IMR-90 (cell line): ENCODE results near the gene PRKCSH. TPM values are rescaled to one million over a fixed set of nuclear protein-coding genes. Genes with fewer than 3 reads are reported as not detected.

Experiments
- ATAC-seq: fragments of 200-7000 bp; cut with Tn5 transposase; 2 replicates; pipeline ENCODE4 v1.9.1; 2020; ENCODE audit warnings: low read depth, mild to moderate bottlenecking, moderate library complexity
- BruUV-seq: library from RNA; stranded (reverse); fragments of 400-500 nt; replicated peaks from 2 replicates; lab custom pipeline; 2021; lab: Mats Ljungman, UMichigan
- CTCF ChIA-PET: fragments of 300-600 bp; formaldehyde crosslinking; extraction: SDS; loops from one replicate; lab custom pipeline; 2021; ENCODE audit warnings: antibody characterized with exemption; lab: Yijun Ruan, JAX
- POLR2A ChIA-PET: fragments of 300-600 bp; sonication (Branson Sonifier 250); formaldehyde crosslinking; loops from one replicate; lab custom pipeline; 2022; ENCODE audit warnings: antibody characterized with exemption; ENCODE audit not compliant: unreplicated experiment; lab: Charles Lee
- DNase-seq: peaks from one replicate; pipeline ENCODE4 v3.0.0; 2013
- H2AFZ ChIP-seq: replicated peaks from 2 replicates; pipeline ENCODE3; 2013; ENCODE audit warnings: low read length, mild to moderate bottlenecking; ENCODE audit not compliant: poor library complexity
- H2AK5ac ChIP-seq: 2 replicates; pipeline ENCODE4 v1.6.1; 2013; ENCODE audit warnings: low read depth, low read length, inconsistent platforms
- H2AK9ac ChIP-seq: replicated peaks from 2 replicates; pipeline ENCODE3; 2013; ENCODE audit warnings: mild to moderate bottlenecking, low read depth, low read length, moderate library complexity; ENCODE audit not compliant: poor library complexity
- H2BK120ac ChIP-seq: 2 replicates; pipeline ENCODE4 v1.6.1; 2013; ENCODE audit warnings: low read depth, low read length, inconsistent platforms
- H2BK15ac ChIP-seq: 3 replicates; pipeline ENCODE4 v1.6.1; 2013; ENCODE audit warnings: low read depth, low read length, inconsistent platforms
- H2BK20ac ChIP-seq: 2 replicates; pipeline ENCODE4 v1.6.1; 2013; ENCODE audit warnings: low read depth, mild to moderate bottlenecking, inconsistent platforms, low read length, moderate library complexity
- H2BK5ac ChIP-seq: 2 replicates; pipeline ENCODE4 v1.6.1; 2013; ENCODE audit warnings: mild to moderate bottlenecking, low read depth, low read length, inconsistent platforms; ENCODE audit not compliant: poor library complexity, severe bottlenecking
- H3K14ac ChIP-seq: replicated peaks from 2 replicates; pipeline ENCODE4 v1.6.1; 2013; ENCODE audit warnings: low read depth, low read length, inconsistent platforms
- H3K18ac ChIP-seq: 2 replicates; pipeline ENCODE4 v1.6.1; 2013; ENCODE audit warnings: low read depth, low read length, control low read depth
- H3K23ac ChIP-seq: 2 replicates; pipeline ENCODE4 v1.6.1; 2013; ENCODE audit warnings: low read depth, low read length, inconsistent platforms
- H3K27ac ChIP-seq: 2 replicates; pipeline ENCODE4 v1.5.1; 2013; ENCODE audit warnings: mild to moderate bottlenecking, control low read depth, low read length; ENCODE audit not compliant: insufficient read depth
- H3K27me3 ChIP-seq: 2 replicates; pipeline ENCODE4 v1.6.1; 2013; ENCODE audit warnings: low read length; ENCODE audit not compliant: control insufficient read depth, insufficient read depth
- H3K36me3 ChIP-seq: 2 replicates; pipeline ENCODE4 v1.6.1; 2013; ENCODE audit warnings: low read length, mixed read lengths; ENCODE audit not compliant: control insufficient read depth, insufficient read depth
- H3K4ac ChIP-seq: 2 replicates; pipeline ENCODE4 v1.6.1; 2013; ENCODE audit warnings: low read depth, low read length, inconsistent platforms
- H3K4me1 ChIP-seq: 2 replicates; pipeline ENCODE4 v1.6.1; 2013; ENCODE audit warnings: low read length, mixed read lengths; ENCODE audit not compliant: control insufficient read depth, insufficient read depth
- H3K4me2 ChIP-seq: 2 replicates; pipeline ENCODE4 v1.6.1; 2013; ENCODE audit warnings: low read depth, mild to moderate bottlenecking, control low read depth, low read length, moderate library complexity
- H3K4me3 ChIP-seq: 2 replicates; pipeline ENCODE4 v1.5.1; 2013; ENCODE audit warnings: low read depth, mild to moderate bottlenecking, control low read depth, low read length, moderate library complexity; ENCODE audit not compliant: insufficient read depth
- H3K56ac ChIP-seq: 2 replicates; pipeline ENCODE4 v1.6.1; 2013; ENCODE audit warnings: low read length, inconsistent platforms; ENCODE audit not compliant: insufficient read depth; ENCODE audit errors: extremely low read depth
- H3K79me1 ChIP-seq, 2 experiments: 2 replicates each; pipeline ENCODE4 v1.6.1; 2013; ENCODE audit warnings: low read length in 2 of 2, inconsistent platforms in 1 of 2, low read depth in 1 of 2
- H3K9ac ChIP-seq: 2 replicates; pipeline ENCODE4 v1.6.1; 2013; ENCODE audit warnings: low read depth, low read length, control low read depth
- H3K9me1 ChIP-seq: 2 replicates; pipeline ENCODE4 v1.6.1; 2013; ENCODE audit warnings: low read length, inconsistent platforms; ENCODE audit not compliant: insufficient read depth
- H3K9me3 ChIP-seq: 2 replicates; pipeline ENCODE4 v1.6.1; 2013; ENCODE audit warnings: low read length; ENCODE audit not compliant: control insufficient read depth, insufficient read depth
- H4K20me1 ChIP-seq: 2 replicates; pipeline ENCODE4 v1.6.1; 2013; ENCODE audit warnings: low read length, inconsistent platforms; ENCODE audit not compliant: insufficient read depth
- H4K5ac ChIP-seq: 2 replicates; pipeline ENCODE4 v1.6.1; 2013; ENCODE audit warnings: mild to moderate bottlenecking, low read depth, low read length, control low read depth
- H4K8ac ChIP-seq, 2 experiments: 2 replicates each; pipeline ENCODE4 v1.6.1; 2013; ENCODE audit warnings: low read depth in 2 of 2, low read length in 2 of 2, control low read depth in 1 of 2, inconsistent platforms in 1 of 2
- H4K91ac ChIP-seq: 2 replicates; pipeline ENCODE4 v1.6.1; 2013; ENCODE audit warnings: low read depth, low read length, inconsistent platforms; ENCODE audit not compliant: insufficient read depth
- CEBPB ChIP-seq: IDR thresholded peaks from 2 replicates; pipeline ENCODE4 v1.6.1; 2012; ENCODE audit warnings: low read depth, low read length, improper control_type of control experiment
- CHD1 ChIP-seq: IDR thresholded peaks from 2 replicates; pipeline ENCODE4 v1.6.1; 2012; ENCODE audit warnings: low read depth, low read length, improper control_type of control experiment
- FOS ChIP-seq: fragments of 150-350 bp; IDR thresholded peaks from 2 replicates; pipeline ENCODE4 v1.6.1; 2016; ENCODE audit warnings: low read depth, low read length
- MAFK ChIP-seq: IDR thresholded peaks from 2 replicates; pipeline ENCODE4 v1.6.1; 2012; ENCODE audit warnings: low read depth, low read length, improper control_type of control experiment
- MAZ ChIP-seq: IDR thresholded peaks from 2 replicates; pipeline ENCODE4 v1.6.1; 2012; ENCODE audit warnings: low read depth, mild to moderate bottlenecking, low read length, improper control_type of control experiment, moderate library complexity, borderline replicate concordance
- MXI1 ChIP-seq: IDR thresholded peaks from 2 replicates; pipeline ENCODE4 v1.6.1; 2012; ENCODE audit warnings: low read depth, mild to moderate bottlenecking, low read length, moderate library complexity, borderline replicate concordance
- NFE2L2 ChIP-seq: fragments of 150-350 bp; IDR thresholded peaks from 2 replicates; pipeline ENCODE4 v1.6.1; 2016; ENCODE audit warnings: low read depth, mild to moderate bottlenecking, low read length
- POLR2A ChIP-seq: IDR thresholded peaks from 2 replicates; pipeline ENCODE4 v1.6.1; 2012; ENCODE audit warnings: mild to moderate bottlenecking, low read depth, low read length
- RAD21 ChIP-seq: IDR thresholded peaks from 2 replicates; pipeline ENCODE4 v1.6.1; 2012; ENCODE audit warnings: low read length, improper control_type of control experiment
- RCOR1 ChIP-seq: IDR thresholded peaks from 2 replicates; pipeline ENCODE4 v1.6.1; 2012; ENCODE audit warnings: mild to moderate bottlenecking, low read length, improper control_type of control experiment; ENCODE audit not compliant: insufficient replicate concordance
- RFX5 ChIP-seq: IDR thresholded peaks from 2 replicates; pipeline ENCODE4 v1.8.0; 2012; ENCODE audit warnings: low read depth, mild to moderate bottlenecking, low read length, moderate library complexity
- SMC3 ChIP-seq: fragments of 150-350 bp; IDR thresholded peaks from 2 replicates; pipeline ENCODE4 v1.6.1; 2016; ENCODE audit warnings: low read depth, mild to moderate bottlenecking, antibody characterized with exemption, low read length, moderate library complexity
- WGBS, 2 experiments: methylation state at CpG; one replicate each; pipeline versions ENCODE4 v1.1.5 to v1.1.7; 2013; ENCODE audit warnings: missing lambda C conversion rate in 2 of 2; ENCODE audit not compliant: insufficient read length in 1 of 2; ENCODE audit errors: extremely low coverage in 2 of 2; 5-methylcytosine and 5-hydroxymethylcytosine counted together
- dilution Hi-C: fragments of 300-500 bp; cut with HindIII; formaldehyde crosslinking; loops from one replicate; pipeline ENCODE4 v1.14.3; 2018; ENCODE audit warnings: low sequenced_read_pairs; ENCODE audit not compliant: unreplicated experiment
- in situ Hi-C: fragments of 300-500 bp; cut with MboI; formaldehyde crosslinking; loops from 3 replicates; pipeline ENCODE4 v1.14.3; 2019; ENCODE audit warnings: low sequenced_read_pairs, inconsistent platforms, mixed read lengths
- intact Hi-C: fragments of 100-400 bp; cut with micrococcal nuclease; formaldehyde crosslinking; loops from 2 replicates; pipeline ENCODE4 v1.10.0; 2022
- polyA plus RNA-seq, 3 experiments: library from polyadenylated mRNA; depleted of rRNA; stranded (reverse); fragments of >200 nt; gene quantifications; 2 replicates each; pipeline ENCODE4 v1.2.3, GENCODE V29; 2012; ENCODE audit warnings: low replicate concordance in 1 of 3
- total RNA-seq: library from RNA; depleted of rRNA; stranded (reverse); fragments of >200 nt; gene quantifications from 2 replicates; pipeline ENCODE4 v1.2.3, GENCODE V29; 2012
- TF ChIP-seq, protein P1 (sequence below): fragments of 150-350 bp; IDR thresholded peaks from 2 replicates; pipeline ENCODE4 v1.6.1; 2017; ENCODE audit warnings: mild to moderate bottlenecking, antibody characterized with exemption, low read length, low read depth

The PRKCSH gene
- total and polyA plus RNA-seq, 2 of the 4 experiments (the other 2 are of a cell fraction) = 36.0 to 252 TPM

DNA sequence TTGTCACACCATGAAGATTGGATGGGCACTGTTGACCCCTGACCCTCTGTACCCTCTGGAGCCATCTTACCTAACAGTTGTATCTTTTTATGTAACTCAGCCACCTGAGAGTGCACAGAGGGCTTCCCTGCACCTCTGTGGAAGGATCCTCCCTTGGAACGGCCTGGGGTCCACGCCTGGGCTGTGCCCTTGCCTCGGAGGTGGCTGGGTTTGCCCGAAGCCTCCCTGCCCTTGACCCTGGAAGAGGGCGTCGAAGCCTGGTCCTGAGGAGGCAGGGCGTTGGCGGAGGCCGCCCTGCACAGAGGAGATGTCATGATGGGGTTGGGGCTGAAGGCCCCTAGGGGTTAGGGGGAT lies 755 bp upstream of the PRKCSH start:
- no peak overlapping the region for H2BK120ac ChIP-seq
- peaks cover 12% of the 10 kb centered on the region for H3K9me1 ChIP-seq
- peak overlapping the region; percentile 14 for H4K5ac ChIP-seq
- no peak overlapping the region for H2AK5ac ChIP-seq
- peak overlapping the region; percentile 100 for H2AFZ ChIP-seq
- H3K36me3 ChIP-seq = peaks cover 19% of the 10 kb centered on the region
- H3K23ac ChIP-seq = no peak overlapping the region
- ATAC-seq (peak; percentile 8), DNase-seq (no peak)
- peak overlapping the region; percentile 25 for H2BK5ac ChIP-seq
- no peak overlapping the region for H2BK15ac ChIP-seq
- peak overlapping the region; percentile 89 for H2AK9ac ChIP-seq
- ChIA-PET CTCF (interaction anchor here (0.6 to 1.4 kb wide), 7 partner anchors 13 to 234 kb away, joined by 3 to 9 read pairs (median 3); no protein-coding TSS in a partner anchor), POLR2A (no interaction called here)
- H3K27me3 ChIP-seq = no peaks in the 10 kb centered on the region
- H3K18ac ChIP-seq = no peak overlapping the region
- peak overlapping the region; percentile 41 for H3K4me3 ChIP-seq
- no peak overlapping the region for H2BK20ac ChIP-seq
- peak overlapping the region; percentile 54 for H3K9ac ChIP-seq
- peak overlapping the region; percentile 44 for H3K27ac ChIP-seq
- H4K8ac ChIP-seq = peak overlapping the region; percentile 28 to 78; a peak in 3 of 4 replicates
- no peak for TF ChIP-seq MXI1
- no peak for TF ChIP-seq FOS
- no peak for TF ChIP-seq MAFK
- no peak for TF ChIP-seq NFE2L2
- no peak for TF ChIP-seq SMC3
- TF ChIP-seq RAD21 = no peak
- no peak for TF ChIP-seq MAZ
- no peak for TF ChIP-seq POLR2A
- no peak for TF ChIP-seq CEBPB
- TF ChIP-seq CHD1 = no peak
- no peak for TF ChIP-seq RCOR1
- TF ChIP-seq, protein P1, sequence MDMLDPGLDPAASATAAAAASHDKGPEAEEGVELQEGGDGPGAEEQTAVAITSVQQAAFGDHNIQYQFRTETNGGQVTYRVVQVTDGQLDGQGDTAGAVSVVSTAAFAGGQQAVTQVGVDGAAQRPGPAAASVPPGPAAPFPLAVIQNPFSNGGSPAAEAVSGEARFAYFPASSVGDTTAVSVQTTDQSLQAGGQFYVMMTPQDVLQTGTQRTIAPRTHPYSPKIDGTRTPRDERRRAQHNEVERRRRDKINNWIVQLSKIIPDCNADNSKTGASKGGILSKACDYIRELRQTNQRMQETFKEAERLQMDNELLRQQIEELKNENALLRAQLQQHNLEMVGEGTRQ = no peak
- no peak for TF ChIP-seq RFX5
- peak overlapping the region; percentile 74 for H3K4me2 ChIP-seq
- dilution Hi-C loops (no loop called here), in situ Hi-C loops (no loop called here), intact Hi-C loops (loop anchor here (1.0 to 2.0 kb wide), 3 partner anchors 60 to 141 kb away; partner anchors contain the start of genes CCDC159, SWSAP1 and TMEM205)
- peak overlapping the region; percentile 31; the same call in 1 of the 2 replicates for H4K91ac ChIP-seq
- no TSS peak for BruUV-seq
- H3K14ac ChIP-seq = peak overlapping the region; percentile 41
- WGBS, 2 experiments = 6% methylated on average over 3 of the region's 9 CpGs; no CpG with 5 or more reads in 1 of the 2 experiments
- H3K56ac ChIP-seq = no peak overlapping the region
- no peaks in the 10 kb centered on the region for H3K9me3 ChIP-seq
- peaks cover 13 to 22% of the 10 kb centered on the region in 2 experiments; a peak in 3 of 4 replicates for H3K79me1 ChIP-seq
- H3K4ac ChIP-seq = peak overlapping the region; percentile 64
- peaks cover 7% of the 10 kb centered on the region for H4K20me1 ChIP-seq
- peaks cover 9% of the 10 kb centered on the region for H3K4me1 ChIP-seq
